WERI-Rb-1 (cell line): ENCODE results near the gene SNX24.
"Not testable (repeated sequence)": the region's sequence is repeated elsewhere in the genome, so short reads cannot be mapped to it uniquely, and the experiment has no call there.

Experiments
- DNase-seq: peaks from one replicate; pipeline ENCODE4 v3.0.0-alpha.2; 2020
- H3K27ac ChIP-seq: fragments of 250-450 bp; sonication (Bioruptor Pico); 2 replicates; pipeline ENCODE4 v1.5.1; 2020; ENCODE audit warnings: mild to moderate bottlenecking, moderate library complexity
- H3K27me3 ChIP-seq: fragments of 250-450 bp; sonication (Bioruptor Pico); 2 replicates; pipeline ENCODE4 v1.5.1; 2021; ENCODE audit warnings: mild to moderate bottlenecking, low read depth, moderate library complexity; ENCODE audit not compliant: insufficient read depth, severe bottlenecking
- H3K36me3 ChIP-seq: fragments of 250-450 bp; sonication (Bioruptor Pico); 2 replicates; pipeline ENCODE4 v1.5.1; 2020; ENCODE audit warnings: mild to moderate bottlenecking, moderate library complexity
- H3K4me3 ChIP-seq: 2 replicates; pipeline ENCODE4 v1.5.1; 2011; ENCODE audit warnings: low read depth, mild to moderate bottlenecking, control low read depth, low read length
- H3K9me3 ChIP-seq: fragments of 250-450 bp; sonication (Bioruptor Pico); 2 replicates; pipeline ENCODE4 v1.5.1; 2021; ENCODE audit warnings: mild to moderate bottlenecking, moderate library complexity; ENCODE audit not compliant: severe bottlenecking
- TF ChIP-seq, protein P1 (sequence below): IDR thresholded peaks from 2 replicates; pipeline ENCODE4 v1.5.1; 2011; ENCODE audit warnings: low read depth, mild to moderate bottlenecking, control low read depth, inconsistent platforms, low read length

Gene SNX24

DNA sequence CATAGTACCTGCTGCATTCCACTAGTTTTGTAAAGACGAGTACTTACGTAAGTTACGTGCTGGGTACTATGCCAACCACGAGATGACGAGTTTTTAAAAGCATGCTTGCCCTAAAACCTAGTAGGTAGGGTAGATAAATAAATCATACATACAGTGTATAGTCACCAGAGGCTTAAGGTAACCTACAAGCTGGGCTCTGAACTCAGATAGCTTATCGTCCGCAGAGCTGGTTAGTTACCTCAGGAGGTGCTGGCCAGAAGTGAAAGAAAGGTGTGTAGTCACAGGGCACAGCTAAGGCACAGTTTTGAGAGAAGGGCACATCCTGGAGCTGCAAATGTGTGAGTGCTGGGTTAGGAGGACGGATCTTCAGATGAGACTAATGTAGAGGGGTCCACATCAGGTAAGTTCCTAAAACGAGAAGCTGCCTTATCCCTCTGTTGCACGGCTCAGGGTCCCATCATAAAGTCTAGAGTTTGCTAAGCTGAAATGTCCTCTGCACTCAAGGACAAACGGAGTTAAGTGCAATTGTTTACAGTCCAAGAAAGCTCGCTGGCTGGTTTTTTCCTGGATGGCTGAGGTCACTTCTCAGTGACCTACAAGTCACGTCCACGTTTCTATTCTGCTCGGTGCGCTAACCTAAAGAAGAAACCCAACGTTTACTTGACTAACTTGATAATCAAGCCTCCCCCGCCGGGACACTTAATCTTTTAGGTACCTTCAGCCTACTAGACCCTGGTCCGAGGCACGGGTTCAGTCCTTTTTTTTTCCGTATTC lies 1.1 kb upstream of the SNX24 start:
- Histone ChIP-seq H3K36me3 (peaks cover 2% of the 10 kb centered on the region; the same call in 1 of the 2 replicates), H3K27ac (peak overlapping the region; percentile 88), H3K4me3 (peak overlapping the region; percentile 90), H3K27me3 (no peaks in the 10 kb centered on the region), H3K9me3 (no peaks in the 10 kb centered on the region)
- DNase-seq = no peak
- TF ChIP-seq, protein P1, sequence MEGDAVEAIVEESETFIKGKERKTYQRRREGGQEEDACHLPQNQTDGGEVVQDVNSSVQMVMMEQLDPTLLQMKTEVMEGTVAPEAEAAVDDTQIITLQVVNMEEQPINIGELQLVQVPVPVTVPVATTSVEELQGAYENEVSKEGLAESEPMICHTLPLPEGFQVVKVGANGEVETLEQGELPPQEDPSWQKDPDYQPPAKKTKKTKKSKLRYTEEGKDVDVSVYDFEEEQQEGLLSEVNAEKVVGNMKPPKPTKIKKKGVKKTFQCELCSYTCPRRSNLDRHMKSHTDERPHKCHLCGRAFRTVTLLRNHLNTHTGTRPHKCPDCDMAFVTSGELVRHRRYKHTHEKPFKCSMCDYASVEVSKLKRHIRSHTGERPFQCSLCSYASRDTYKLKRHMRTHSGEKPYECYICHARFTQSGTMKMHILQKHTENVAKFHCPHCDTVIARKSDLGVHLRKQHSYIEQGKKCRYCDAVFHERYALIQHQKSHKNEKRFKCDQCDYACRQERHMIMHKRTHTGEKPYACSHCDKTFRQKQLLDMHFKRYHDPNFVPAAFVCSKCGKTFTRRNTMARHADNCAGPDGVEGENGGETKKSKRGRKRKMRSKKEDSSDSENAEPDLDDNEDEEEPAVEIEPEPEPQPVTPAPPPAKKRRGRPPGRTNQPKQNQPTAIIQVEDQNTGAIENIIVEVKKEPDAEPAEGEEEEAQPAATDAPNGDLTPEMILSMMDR = no peak

DNA sequence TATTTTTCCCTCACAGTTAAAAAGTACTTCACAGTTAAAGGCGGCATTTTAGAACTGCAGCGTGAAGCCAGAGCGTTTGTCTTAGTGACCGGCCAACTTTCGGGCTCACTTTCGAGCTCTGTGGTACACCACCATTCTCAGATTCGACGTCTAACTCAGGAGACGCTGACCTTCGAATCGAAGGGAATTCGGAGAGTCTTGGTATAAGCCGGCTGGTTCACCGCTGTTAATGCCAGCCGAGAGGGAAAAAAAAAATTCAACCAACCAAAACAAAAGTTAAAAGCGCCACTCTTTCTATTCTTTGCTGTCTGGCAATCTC lies 544 bp upstream of the SNX24 start:
- TF ChIP-seq, protein P1 = no peak
- peaks cover 2% of the 10 kb centered on the region; the same call in 1 of the 2 replicates for H3K36me3 ChIP-seq
- peak overlapping the region; percentile 90 for H3K4me3 ChIP-seq
- DNase-seq = peak; percentile 9
- peak overlapping the region; percentile 88 for H3K27ac ChIP-seq
- H3K27me3 ChIP-seq = no peaks in the 10 kb centered on the region
- no peaks in the 10 kb centered on the region for H3K9me3 ChIP-seq

DNA sequence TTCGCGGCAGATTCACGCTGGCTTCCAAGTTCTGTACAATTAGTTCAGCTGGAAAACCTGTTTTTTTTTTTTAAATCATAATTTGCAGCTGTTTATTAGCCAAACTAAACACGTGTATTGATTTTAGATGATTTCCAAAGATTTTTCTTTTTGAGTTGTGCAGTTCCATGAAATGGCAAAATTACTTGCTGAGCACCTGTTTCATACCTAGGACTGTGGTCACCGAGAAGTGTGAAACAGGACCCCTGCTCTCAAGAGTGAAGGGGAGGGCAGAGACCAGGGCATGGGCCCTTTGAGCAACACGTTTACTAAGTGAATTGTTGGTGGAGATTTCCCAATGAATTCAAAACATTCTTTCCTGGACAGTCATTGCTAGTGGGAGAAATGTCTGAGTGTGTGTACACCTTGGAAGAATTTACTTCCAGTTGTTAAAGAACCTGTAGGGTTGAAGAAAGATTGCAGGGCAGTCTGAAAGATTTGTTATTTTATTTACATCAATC lies 688 bp downstream of the SNX24 start:
- H3K36me3 ChIP-seq = peaks cover 2% of the 10 kb centered on the region; the same call in 1 of the 2 replicates
- peak overlapping the region; percentile 90 for H3K4me3 ChIP-seq
- H3K27ac ChIP-seq = peak overlapping the region; percentile 88
- TF ChIP-seq, protein P1 = no peak
- no peak for DNase-seq
- H3K9me3 ChIP-seq = no peaks in the 10 kb centered on the region
- no peaks in the 10 kb centered on the region for H3K27me3 ChIP-seq

DNA sequence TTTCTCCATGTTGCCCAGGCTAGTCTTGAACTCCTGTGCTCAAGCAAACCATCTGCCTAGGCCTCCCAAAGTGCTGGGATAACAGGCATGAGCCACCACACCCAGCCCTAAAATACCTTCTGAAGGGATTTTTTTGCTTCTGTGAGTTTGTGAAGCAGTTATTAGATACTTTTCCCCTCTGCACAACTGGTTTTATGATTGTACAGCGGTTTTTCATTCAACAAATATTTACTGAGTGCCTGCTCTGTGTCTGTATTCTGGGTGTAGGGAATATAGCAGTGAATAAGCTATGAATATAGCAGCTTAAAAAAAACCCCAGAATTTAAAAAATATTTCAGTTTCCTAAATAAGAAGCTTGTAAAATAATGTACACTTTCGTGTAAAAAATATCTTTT lies 2.3 kb downstream of the SNX24 start:
- no peak overlapping the region for H3K27ac ChIP-seq
- H3K36me3 ChIP-seq = peaks cover 2% of the 10 kb centered on the region; the same call in 1 of the 2 replicates
- no peak for DNase-seq
- no peaks in the 10 kb centered on the region for H3K27me3 ChIP-seq
- TF ChIP-seq, protein P1 = no peak
- no peaks in the 10 kb centered on the region for H3K9me3 ChIP-seq
- H3K4me3 ChIP-seq = no peak overlapping the region

DNA sequence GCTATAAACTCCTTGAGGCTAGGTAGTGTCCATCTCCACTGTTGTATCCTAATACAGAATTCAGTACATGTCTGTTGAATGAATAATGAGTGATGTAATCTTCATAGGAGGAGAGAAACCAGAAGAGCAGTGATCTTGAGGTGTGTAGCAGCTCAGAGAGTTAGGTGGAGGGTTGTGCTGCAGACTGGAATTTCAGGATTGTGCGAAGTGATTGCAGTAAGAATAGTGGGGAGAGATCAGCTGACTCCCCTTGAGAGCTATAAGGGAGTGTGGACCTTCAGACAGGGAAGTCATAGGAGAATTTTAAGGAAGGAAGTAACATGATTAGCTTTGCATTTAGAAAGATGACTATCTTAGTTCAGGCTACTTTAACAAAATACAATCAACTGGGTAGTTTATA lies 4.4 kb downstream of the SNX24 start:
- Histone ChIP-seq H3K9me3 (no peaks in the 10 kb centered on the region), H3K4me3 (no peak overlapping the region), H3K36me3 (peaks cover 2% of the 10 kb centered on the region; the same call in 1 of the 2 replicates), H3K27me3 (no peaks in the 10 kb centered on the region), H3K27ac (no peak overlapping the region)
- no peak for DNase-seq
- TF ChIP-seq, protein P1 = no peak

DNA sequence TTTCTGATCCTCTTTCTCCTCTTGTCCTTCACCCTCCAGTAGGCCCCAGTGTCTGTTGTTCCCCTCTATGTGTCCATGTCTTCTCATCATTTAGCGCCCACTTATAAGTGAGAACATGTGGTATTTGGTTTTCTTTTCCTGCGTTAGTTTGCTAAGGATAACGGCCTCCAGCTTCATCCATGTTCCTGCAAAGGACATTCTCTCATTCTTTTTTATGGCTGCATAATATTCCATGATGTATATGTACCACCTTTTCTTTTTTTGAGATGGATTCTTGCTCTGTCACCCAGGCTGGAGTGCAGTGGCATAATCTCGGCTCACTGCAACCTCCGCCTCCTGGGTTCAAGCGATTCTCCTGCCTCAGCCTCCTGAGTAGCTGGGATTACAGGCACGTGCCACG lies 12.1 kb downstream of the SNX24 start:
- H3K27ac ChIP-seq, H3K9me3 ChIP-seq, H3K4me3 ChIP-seq: not testable (repeated sequence)

More for the DNA sequence above, 12.1 kb downstream of the SNX24 start:
- not testable (repeated sequence) for H3K36me3 ChIP-seq, DNase-seq, H3K27me3 ChIP-seq
